Measurements from ENCODE around the gene MEDAG.
A peak's percentile ranks its signal among the peaks of the same experiment; 100 is the strongest.

Gene MEDAG

DNA sequence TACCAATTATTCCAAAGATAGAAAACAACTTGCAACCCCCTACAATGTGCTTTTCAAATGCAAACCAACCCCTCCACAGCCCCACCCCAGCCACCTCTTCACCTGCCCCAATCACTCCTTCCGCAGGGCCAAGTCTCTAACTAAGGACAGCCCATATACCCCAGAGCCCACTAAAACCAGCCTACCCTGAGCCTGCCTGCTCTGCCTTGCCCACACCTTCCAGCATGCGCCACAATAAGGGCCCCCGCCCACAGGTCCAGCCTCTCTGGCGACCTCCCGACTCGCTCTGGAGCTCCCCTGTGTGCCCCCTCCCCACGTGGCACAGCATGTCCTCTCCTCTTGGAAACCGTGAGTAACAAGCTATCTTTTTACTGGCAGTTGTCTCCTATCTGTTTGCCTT lies 42.8 kb upstream of the MEDAG start:
- Histone ChIP-seq H3K27me3 (ENCODE audit: insufficient read depth, low read length, poor library complexity) (no peaks in the 10 kb centered on the region), H3K27ac (ENCODE audit: low read length) (no peak overlapping the region), H4K20me1 (ENCODE audit: insufficient read depth, low read length) (no peaks in the 10 kb centered on the region), H3K79me2 (ENCODE audit: insufficient read depth, low read length) (no peaks in the 10 kb centered on the region), H3K9me3 (ENCODE audit: insufficient read depth, low read length, severe bottlenecking) (no peaks in the 10 kb centered on the region), H3K36me3 (ENCODE audit: insufficient read depth, low read length) (no peaks in the 10 kb centered on the region), H3K4me2 (ENCODE audit: insufficient read depth, low read length) (no peak overlapping the region), H3K4me3 (ENCODE audit: low read depth in 1 of 2, low read length in 2 of 2) (no peak overlapping the region), H3K4me1 (ENCODE audit: insufficient read depth, low read length) (peaks cover 5% of the 10 kb centered on the region; the same call in 1 of the 2 replicates), H2AFZ (ENCODE audit: low read depth, low read length) (no peak overlapping the region), H3K9ac (ENCODE audit: low read depth, low read length) (no peak overlapping the region)
- TF ChIP-seq, protein P1, sequence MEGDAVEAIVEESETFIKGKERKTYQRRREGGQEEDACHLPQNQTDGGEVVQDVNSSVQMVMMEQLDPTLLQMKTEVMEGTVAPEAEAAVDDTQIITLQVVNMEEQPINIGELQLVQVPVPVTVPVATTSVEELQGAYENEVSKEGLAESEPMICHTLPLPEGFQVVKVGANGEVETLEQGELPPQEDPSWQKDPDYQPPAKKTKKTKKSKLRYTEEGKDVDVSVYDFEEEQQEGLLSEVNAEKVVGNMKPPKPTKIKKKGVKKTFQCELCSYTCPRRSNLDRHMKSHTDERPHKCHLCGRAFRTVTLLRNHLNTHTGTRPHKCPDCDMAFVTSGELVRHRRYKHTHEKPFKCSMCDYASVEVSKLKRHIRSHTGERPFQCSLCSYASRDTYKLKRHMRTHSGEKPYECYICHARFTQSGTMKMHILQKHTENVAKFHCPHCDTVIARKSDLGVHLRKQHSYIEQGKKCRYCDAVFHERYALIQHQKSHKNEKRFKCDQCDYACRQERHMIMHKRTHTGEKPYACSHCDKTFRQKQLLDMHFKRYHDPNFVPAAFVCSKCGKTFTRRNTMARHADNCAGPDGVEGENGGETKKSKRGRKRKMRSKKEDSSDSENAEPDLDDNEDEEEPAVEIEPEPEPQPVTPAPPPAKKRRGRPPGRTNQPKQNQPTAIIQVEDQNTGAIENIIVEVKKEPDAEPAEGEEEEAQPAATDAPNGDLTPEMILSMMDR (IDR thresholded peaks at IDR 0.05; ENCODE audit: borderline replicate concordance, extremely low read depth, low read length, poor library complexity, severe bottlenecking): no peak
- TF ChIP-seq EZH2 (IDR thresholded peaks at IDR 0.05; ENCODE audit: borderline replicate concordance, low read depth, low read length, severe bottlenecking): no peak
- DNase-seq: no peak
- no peak for ATAC-seq (ENCODE audit: insufficient read depth, low read depth)

DNA sequence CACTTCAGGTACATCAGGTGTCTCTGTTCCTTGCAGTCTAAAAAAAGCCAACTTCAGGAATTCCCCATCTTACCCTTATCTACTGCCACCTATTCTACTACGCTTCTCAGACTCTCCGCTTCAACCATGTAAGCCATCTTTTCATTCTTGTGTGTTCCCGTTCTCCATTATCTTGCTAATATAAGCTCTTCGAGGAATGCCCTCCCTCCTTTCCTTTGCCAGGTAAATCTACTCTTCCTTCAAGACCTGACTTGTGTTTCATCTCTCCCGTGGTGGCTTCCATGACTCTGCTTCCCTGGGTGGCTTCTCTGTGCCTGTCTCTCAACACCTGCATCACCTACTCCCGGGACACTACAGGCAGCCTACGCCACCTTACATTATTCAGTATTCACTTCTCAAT lies 42.3 kb upstream of the MEDAG start:
- no peaks in the 10 kb centered on the region for H3K36me3 ChIP-seq (ENCODE audit: insufficient read depth, low read length)
- DNase-seq: no peak
- no peak for TF ChIP-seq EZH2 (IDR thresholded peaks at IDR 0.05; ENCODE audit: borderline replicate concordance, low read depth, low read length, severe bottlenecking)
- TF ChIP-seq, protein P1 (IDR thresholded peaks at IDR 0.05; ENCODE audit: borderline replicate concordance, extremely low read depth, low read length, poor library complexity, severe bottlenecking): no peak
- no peaks in the 10 kb centered on the region for H3K9me3 ChIP-seq (ENCODE audit: insufficient read depth, low read length, severe bottlenecking)
- peaks cover 5% of the 10 kb centered on the region; the same call in 1 of the 2 replicates for H3K4me1 ChIP-seq (ENCODE audit: insufficient read depth, low read length)
- no peak overlapping the region for H3K9ac ChIP-seq (ENCODE audit: low read depth, low read length)
- no peaks in the 10 kb centered on the region for H3K79me2 ChIP-seq (ENCODE audit: insufficient read depth, low read length)
- ATAC-seq (ENCODE audit: insufficient read depth, low read depth): no peak
- no peak overlapping the region for H3K27ac ChIP-seq (ENCODE audit: low read length)
- H3K27me3 ChIP-seq (ENCODE audit: insufficient read depth, low read length, poor library complexity): no peaks in the 10 kb centered on the region
- H3K4me3 ChIP-seq (ENCODE audit: low read depth in 1 of 2, low read length in 2 of 2): no peak overlapping the region
- no peaks in the 10 kb centered on the region for H4K20me1 ChIP-seq (ENCODE audit: insufficient read depth, low read length)
- H3K4me2 ChIP-seq (ENCODE audit: insufficient read depth, low read length): no peak overlapping the region
- H2AFZ ChIP-seq (ENCODE audit: low read depth, low read length): no peak overlapping the region

GRCh38 chr13:30864433-30865122 lies 41.5 kb upstream of the MEDAG start:
- H4K20me1 ChIP-seq (ENCODE audit: insufficient read depth, low read length): no peaks in the 10 kb centered on the region
- no peak for TF ChIP-seq EZH2 (IDR thresholded peaks at IDR 0.05; ENCODE audit: borderline replicate concordance, low read depth, low read length, severe bottlenecking)
- TF ChIP-seq, protein P1 (IDR thresholded peaks at IDR 0.05; ENCODE audit: borderline replicate concordance, extremely low read depth, low read length, poor library complexity, severe bottlenecking): no peak
- H3K4me1 ChIP-seq (ENCODE audit: insufficient read depth, low read length): peaks cover 5% of the 10 kb centered on the region; the same call in 1 of the 2 replicates
- 0 out of 2 replicates have a peak overlapping the region, but pooled peaks have one; percentile 66 for H2AFZ ChIP-seq (ENCODE audit: low read depth, low read length)
- H3K27me3 ChIP-seq (ENCODE audit: insufficient read depth, low read length, poor library complexity): peaks cover 2% of the 10 kb centered on the region
- H3K4me2 ChIP-seq (ENCODE audit: insufficient read depth, low read length): no peak overlapping the region
- H3K79me2 ChIP-seq (ENCODE audit: insufficient read depth, low read length): no peaks in the 10 kb centered on the region
- no peaks in the 10 kb centered on the region for H3K9me3 ChIP-seq (ENCODE audit: insufficient read depth, low read length, severe bottlenecking)
- DNase-seq (no peak), ATAC-seq (ENCODE audit: insufficient read depth, low read depth) (no peak)
- no peaks in the 10 kb centered on the region for H3K36me3 ChIP-seq (ENCODE audit: insufficient read depth, low read length)
- no peak overlapping the region for H3K27ac ChIP-seq (ENCODE audit: low read length)
- no peak overlapping the region for H3K9ac ChIP-seq (ENCODE audit: low read depth, low read length)
- no peak overlapping the region for H3K4me3 ChIP-seq (ENCODE audit: low read depth in 1 of 2, low read length in 2 of 2)
